Cardiac atrium fibroblast (primary cell): ENCODE data around the gene DYNLT1. TPM values are rescaled to one million over a fixed set of nuclear protein-coding genes. Genes with fewer than 3 reads are reported as not detected.

Experiments used
- total RNA-seq: library from RNA; depleted of rRNA; stranded (reverse); fragments of >200 nt; gene quantifications from 2 replicates; pipeline ENCODE4 v1.2.3, GENCODE V29; 2015

DYNLT1 gene
- 107 and 108 TPM in 2 replicates for total RNA-seq

DNA sequence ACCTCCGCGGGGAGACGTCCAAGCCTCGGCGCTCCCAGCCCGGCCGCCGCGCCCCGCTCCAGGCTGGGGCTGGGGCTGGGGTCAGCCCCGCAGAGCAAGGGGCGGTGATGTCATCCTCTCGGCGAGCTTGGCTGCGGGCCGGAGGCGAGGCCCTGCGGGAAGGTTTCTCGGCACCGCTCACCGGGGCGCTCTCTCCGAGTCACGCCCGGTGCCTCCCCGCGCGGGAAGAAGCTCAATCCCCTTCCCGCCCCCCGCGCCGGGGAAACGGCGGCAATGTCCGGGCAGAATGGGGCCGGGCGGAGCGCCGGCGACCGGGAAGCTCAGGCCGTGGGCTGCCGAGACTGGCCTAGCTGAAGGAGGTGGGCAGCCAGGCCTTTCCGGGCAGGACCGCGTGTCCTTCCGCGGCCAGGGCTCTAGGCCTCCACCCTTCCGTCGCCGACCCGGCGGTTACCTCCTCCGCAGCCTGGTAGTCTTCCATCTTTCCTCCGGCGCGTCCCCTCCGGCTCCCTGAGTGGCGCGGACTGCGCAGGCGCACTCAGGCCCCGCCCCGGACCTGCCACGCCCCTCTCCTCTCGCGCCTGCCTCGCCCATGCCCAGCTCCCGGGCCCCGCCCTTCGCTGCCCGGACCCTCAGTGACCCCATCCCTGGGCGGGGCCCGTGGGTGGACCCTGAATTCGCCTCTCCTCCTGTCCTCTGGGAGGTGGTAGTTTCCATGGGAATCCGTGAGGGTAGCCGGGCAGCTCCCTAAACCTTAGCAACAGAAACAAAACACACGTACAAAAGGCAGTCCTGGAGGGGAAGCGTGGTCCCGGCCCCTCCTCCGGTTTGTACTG, at the start of gene DYNLT1:
Gene DYNLT1 (minus strand): TSS at position 513 of the 833 bp plus-strand sequence. CDS start 35 bp downstream, at position 478.

DNA sequence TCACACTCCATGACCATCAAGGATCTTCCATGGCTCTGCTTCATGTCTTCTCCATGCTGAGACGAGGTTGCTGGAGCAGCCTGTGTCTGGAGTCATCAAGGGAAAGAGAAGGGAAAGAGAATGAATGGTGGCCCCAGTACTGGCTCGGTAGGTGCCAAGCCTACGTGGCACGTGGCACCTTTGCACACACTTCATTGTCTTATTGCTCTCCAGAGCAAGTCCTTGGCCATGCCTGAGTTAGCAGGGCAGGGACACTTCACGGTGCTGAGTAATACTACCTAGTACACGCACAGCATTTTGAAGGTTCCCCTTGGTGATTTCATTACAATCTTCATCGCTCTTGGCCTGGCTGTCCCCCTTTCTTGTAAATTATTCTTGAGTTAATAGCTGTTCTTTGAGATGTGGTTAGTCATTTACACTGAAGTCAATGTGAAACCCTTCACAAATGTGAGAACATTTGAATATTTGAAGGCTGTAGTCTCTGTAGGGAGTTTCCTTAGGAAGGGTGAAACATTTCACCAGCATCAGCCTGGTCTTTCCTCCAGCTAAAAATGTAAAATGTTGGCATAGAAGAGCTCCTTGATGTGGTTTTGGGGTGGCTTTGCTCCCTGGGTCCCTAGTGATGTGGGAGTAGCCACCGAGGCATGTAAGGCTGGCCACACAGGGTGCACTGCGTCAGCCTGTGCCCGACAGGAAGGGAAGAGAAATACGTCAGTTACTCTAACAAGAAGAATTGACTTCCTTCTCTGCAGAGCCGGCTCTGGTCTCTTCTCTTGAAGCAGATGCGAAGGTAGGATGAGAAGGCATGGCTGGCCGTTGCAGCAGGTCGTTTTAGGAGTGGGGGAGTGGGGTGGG, 5.0 kb upstream of the DYNLT1 start, which contains the start of gene SYTL3:
Gene SYTL3 (plus strand): TSS at position 766 of the 855 bp plus-strand sequence. CDS start 13,215 bp downstream, outside the sequence.

Other genes with a start within 250 kb of the DYNLT1 start
- gene TMEM181, start 84.7 kb downstream of the DYNLT1 start, total RNA-seq: 26.0 and 29.0 TPM in 2 replicates
- 1.8 and 5.2 TPM in 2 replicates for gene SYTL3, start 5.3 kb upstream of the DYNLT1 start, total RNA-seq
- 42.4 and 52.7 TPM in 2 replicates for gene EZR, start 174.6 kb upstream of the DYNLT1 start, total RNA-seq